HEK293 (cell line): Measurements from ENCODE around the gene GMCL1.
A peak's percentile ranks its signal among the peaks of the same experiment; 100 is the strongest.

ENCODE experiments used
- BCL6B ChIP-seq: fragments of 450-650 bp; formaldehyde crosslinking; IDR thresholded peaks from 2 replicates; pipeline ENCODE4 v1.5.1; 2017; ENCODE audit warnings: missing biosample characterization, missing genetic modification characterization
- GLIS1 ChIP-seq: fragments of 450-650 bp; formaldehyde crosslinking; IDR thresholded peaks from 2 replicates; pipeline ENCODE4 v1.5.1; 2016; ENCODE audit warnings: missing biosample characterization, missing genetic modification characterization
- HOXC10 ChIP-seq: sonication (generic); formaldehyde crosslinking; IDR thresholded peaks from 2 replicates; pipeline ENCODE4 v1.8.1; 2023; ENCODE audit warnings: mild to moderate bottlenecking, missing genetic modification reagents
- INSM2 ChIP-seq: fragments of 450-650 bp; formaldehyde crosslinking; IDR thresholded peaks from 2 replicates; pipeline ENCODE4 v1.5.1; 2016; ENCODE audit warnings: missing biosample characterization, missing genetic modification characterization
- KLF17 ChIP-seq: fragments of 450-650 bp; formaldehyde crosslinking; IDR thresholded peaks from 2 replicates; pipeline ENCODE4 v1.5.1; 2016; ENCODE audit warnings: missing biosample characterization, missing genetic modification characterization
- PRDM1 ChIP-seq: fragments of 450-650 bp; formaldehyde crosslinking; IDR thresholded peaks from 2 replicates; pipeline ENCODE4; 2016; ENCODE audit warnings: missing biosample characterization, missing genetic modification characterization
- PRDM10 ChIP-seq: fragments of 450-650 bp; formaldehyde crosslinking; IDR thresholded peaks from 2 replicates; pipeline ENCODE4 v1.5.1; 2016; ENCODE audit warnings: missing biosample characterization, missing genetic modification characterization
- SP3 ChIP-seq: fragments of 450-650 bp; formaldehyde crosslinking; IDR thresholded peaks from 2 replicates; pipeline ENCODE4 v1.5.1; 2016; ENCODE audit warnings: missing biosample characterization, missing genetic modification characterization
- ZBTB1 ChIP-seq: fragments of 450-650 bp; formaldehyde crosslinking; IDR thresholded peaks from 2 replicates; pipeline ENCODE4 v1.5.1; 2016; ENCODE audit warnings: missing biosample characterization, missing genetic modification characterization
- ZFHX2 ChIP-seq: fragments of 450-650 bp; formaldehyde crosslinking; conservative IDR thresholded peaks from 2 replicates; pipeline ENCODE4 v1.5.1; 2016; ENCODE audit warnings: missing biosample characterization, missing genetic modification characterization
- ZNF2 ChIP-seq: fragments of 450-650 bp; formaldehyde crosslinking; IDR thresholded peaks from 2 replicates; pipeline ENCODE4 v1.5.1; 2016; ENCODE audit warnings: missing biosample characterization, missing genetic modification characterization
- ZNF24 ChIP-seq: fragments of 450-650 bp; formaldehyde crosslinking; IDR thresholded peaks from 2 replicates; pipeline ENCODE4 v1.5.1; 2016; ENCODE audit warnings: missing biosample characterization, missing genetic modification characterization
- ZNF324 ChIP-seq: fragments of 450-650 bp; formaldehyde crosslinking; IDR thresholded peaks from 2 replicates; pipeline ENCODE4 v1.5.1; 2016; ENCODE audit warnings: missing biosample characterization, missing genetic modification characterization
- ZNF335 ChIP-seq: fragments of 450-650 bp; formaldehyde crosslinking; conservative IDR thresholded peaks from 2 replicates; pipeline ENCODE4 v1.5.1; 2016; ENCODE audit warnings: missing biosample characterization, missing genetic modification characterization
- ZNF341 ChIP-seq: fragments of 450-650 bp; formaldehyde crosslinking; IDR thresholded peaks from 2 replicates; pipeline ENCODE4; 2016; ENCODE audit warnings: low read depth, missing biosample characterization, missing genetic modification characterization
- ZNF518A ChIP-seq: fragments of 450-650 bp; formaldehyde crosslinking; conservative IDR thresholded peaks from 2 replicates; pipeline ENCODE4 v1.5.1; 2016; ENCODE audit warnings: low read depth, missing biosample characterization, missing genetic modification characterization
- ZNF664 ChIP-seq: fragments of 450-650 bp; formaldehyde crosslinking; IDR thresholded peaks from 2 replicates; pipeline ENCODE4 v1.5.1; 2016; ENCODE audit warnings: missing biosample characterization, missing genetic modification characterization
- ZNF777 ChIP-seq: fragments of 450-650 bp; formaldehyde crosslinking; IDR thresholded peaks from 2 replicates; pipeline ENCODE4 v1.5.1; 2017; ENCODE audit warnings: missing biosample characterization, missing genetic modification characterization, borderline replicate concordance
- ZXDB ChIP-seq: fragments of 450-650 bp; formaldehyde crosslinking; IDR thresholded peaks from 2 replicates; pipeline ENCODE4 v1.5.1; 2016; ENCODE audit warnings: missing biosample characterization, missing genetic modification characterization
- TF ChIP-seq, protein P1 (sequence below): fragments of 450-650 bp; formaldehyde crosslinking; IDR thresholded peaks from 2 replicates; pipeline ENCODE4 v1.5.1; 2016; ENCODE audit warnings: missing biosample characterization, missing genetic modification characterization
- TF ChIP-seq, protein P2 (sequence below): fragments of 450-650 bp; IDR thresholded peaks from 2 replicates; pipeline ENCODE4 v1.5.1; 2018; ENCODE audit warnings: missing biosample characterization, missing genetic modification characterization

Gene GMCL1

DNA sequence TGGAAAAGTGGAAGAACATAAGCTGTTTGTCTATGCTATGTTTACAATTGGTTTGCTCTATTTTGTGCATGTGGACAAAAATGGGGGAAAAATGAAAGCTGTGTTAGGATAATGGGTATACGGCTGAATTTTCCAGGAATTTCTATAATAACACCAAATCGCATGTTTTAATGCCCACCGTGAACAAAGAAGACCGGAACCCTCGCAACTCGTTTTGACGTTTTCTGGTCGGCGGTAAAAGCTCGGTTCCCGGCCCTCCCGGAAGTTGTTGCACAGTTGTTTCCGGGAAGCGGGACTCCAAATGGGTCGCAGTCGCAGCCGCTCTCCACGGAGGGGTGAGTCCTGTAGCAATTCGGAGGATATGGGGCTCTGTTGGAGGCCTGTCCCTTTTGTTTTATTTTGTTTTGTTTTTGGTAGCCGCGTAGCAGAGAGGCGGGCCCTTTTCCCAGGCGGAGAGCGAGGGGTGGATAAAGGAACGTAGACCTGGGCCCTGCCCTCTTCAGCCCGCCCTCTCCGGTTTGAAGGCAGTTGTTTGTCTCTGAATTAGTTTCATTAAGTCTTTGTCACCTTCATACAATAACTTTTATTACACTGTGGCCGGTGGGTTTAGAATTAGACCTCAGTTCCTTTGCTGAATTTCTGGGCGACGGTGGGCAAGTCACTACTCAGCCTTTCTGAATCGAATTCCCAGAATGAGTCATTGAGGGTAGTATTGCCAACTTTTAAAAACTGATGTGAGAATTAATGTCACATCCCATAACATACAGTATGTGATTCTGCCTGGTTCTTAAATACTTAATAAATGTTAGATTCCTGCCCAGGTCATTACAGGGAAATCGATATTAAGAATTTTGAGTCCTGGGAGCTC, 64.5 kb downstream of the GMCL1 start, which contains the start of gene SNRNP27 (continued):
- TF ChIP-seq ZBTB1 (tag by site-specific recombination) (no peak), SP3 (peak; percentile 62), ZXDB (tag by site-specific recombination) (peak; percentile 68; the same call in 1 of the 2 replicates), INSM2 (0 out of 2 replicates have a peak, but pooled peaks have one; percentile 26), KLF17 (peak; percentile 66; the same call in 1 of the 2 replicates), BCL6B (tag by site-specific recombination) (no peak), ZNF518A (tag by site-specific recombination) (peak; percentile 98), ZNF341 (tag by site-specific recombination) (no peak), ZNF2 (peak; percentile 69), ZNF24 (tag by site-specific recombination) (peak; percentile 31; the same call in 1 of the 2 replicates), ZNF324 (tag by site-specific recombination) (peak; percentile 71; the same call in 1 of the 2 replicates), ZNF664 (tag by site-specific recombination) (0 out of 2 replicates have a peak, but pooled peaks have one; percentile 32), HOXC10 (CRISPR knock-in tag) (no peak), ZNF335 (tag by site-specific recombination) (peak; percentile 75), GLIS1 (0 out of 2 replicates have a peak, but pooled peaks have one; percentile 14), ZNF777 (tag by site-specific recombination) (no peak), PRDM1 (no peak), PRDM10 (tag by site-specific recombination) (peak; percentile 64; the same call in 1 of the 2 replicates), ZFHX2 (tag by site-specific recombination) (no peak)
- TF ChIP-seq, protein P1, sequence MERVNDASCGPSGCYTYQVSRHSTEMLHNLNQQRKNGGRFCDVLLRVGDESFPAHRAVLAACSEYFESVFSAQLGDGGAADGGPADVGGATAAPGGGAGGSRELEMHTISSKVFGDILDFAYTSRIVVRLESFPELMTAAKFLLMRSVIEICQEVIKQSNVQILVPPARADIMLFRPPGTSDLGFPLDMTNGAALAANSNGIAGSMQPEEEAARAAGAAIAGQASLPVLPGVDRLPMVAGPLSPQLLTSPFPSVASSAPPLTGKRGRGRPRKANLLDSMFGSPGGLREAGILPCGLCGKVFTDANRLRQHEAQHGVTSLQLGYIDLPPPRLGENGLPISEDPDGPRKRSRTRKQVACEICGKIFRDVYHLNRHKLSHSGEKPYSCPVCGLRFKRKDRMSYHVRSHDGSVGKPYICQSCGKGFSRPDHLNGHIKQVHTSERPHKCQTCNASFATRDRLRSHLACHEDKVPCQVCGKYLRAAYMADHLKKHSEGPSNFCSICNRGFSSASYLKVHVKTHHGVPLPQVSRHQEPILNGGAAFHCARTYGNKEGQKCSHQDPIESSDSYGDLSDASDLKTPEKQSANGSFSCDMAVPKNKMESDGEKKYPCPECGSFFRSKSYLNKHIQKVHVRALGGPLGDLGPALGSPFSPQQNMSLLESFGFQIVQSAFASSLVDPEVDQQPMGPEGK (tag by site-specific recombination) = peak; percentile 42; the same call in 1 of the 2 replicates
- TF ChIP-seq, protein P2, sequence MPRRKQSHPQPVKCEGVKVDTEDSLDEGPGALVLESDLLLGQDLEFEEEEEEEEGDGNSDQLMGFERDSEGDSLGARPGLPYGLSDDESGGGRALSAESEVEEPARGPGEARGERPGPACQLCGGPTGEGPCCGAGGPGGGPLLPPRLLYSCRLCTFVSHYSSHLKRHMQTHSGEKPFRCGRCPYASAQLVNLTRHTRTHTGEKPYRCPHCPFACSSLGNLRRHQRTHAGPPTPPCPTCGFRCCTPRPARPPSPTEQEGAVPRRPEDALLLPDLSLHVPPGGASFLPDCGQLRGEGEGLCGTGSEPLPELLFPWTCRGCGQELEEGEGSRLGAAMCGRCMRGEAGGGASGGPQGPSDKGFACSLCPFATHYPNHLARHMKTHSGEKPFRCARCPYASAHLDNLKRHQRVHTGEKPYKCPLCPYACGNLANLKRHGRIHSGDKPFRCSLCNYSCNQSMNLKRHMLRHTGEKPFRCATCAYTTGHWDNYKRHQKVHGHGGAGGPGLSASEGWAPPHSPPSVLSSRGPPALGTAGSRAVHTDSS (tag by site-specific recombination) = 0 out of 2 replicates have a peak, but pooled peaks have one; percentile 29
